Cardiac fibroblast (primary cell): Measurements from ENCODE around the gene KIF1C.
A peak's percentile ranks its signal among the peaks of the same experiment; 100 is the strongest.

ENCODE experiments used
- DNase-seq, 2 donors: peaks; one replicate each; pipeline versions ENCODE4 v3.0.0 to v3.0.0-alpha.2; 2010; ENCODE audit warnings: low read depth in 2 of 2
- H3K4me3 ChIP-seq, 2 donors: replicated peaks in 1 of 2; 1 replicate in 1 of 2; 2 replicates in 1 of 2; pipeline ENCODE4 v1.5.1; 2011; ENCODE audit warnings: low read depth in 2 of 2, low read length in 2 of 2, mild to moderate bottlenecking in 2 of 2, moderate library complexity in 1 of 2
- TF ChIP-seq, protein P1 (sequence below): IDR thresholded peaks from one replicate; pipeline ENCODE4 v1.5.1; 2011; ENCODE audit warnings: low read depth, mild to moderate bottlenecking, low read length, inconsistent platforms

The KIF1C gene

DNA sequence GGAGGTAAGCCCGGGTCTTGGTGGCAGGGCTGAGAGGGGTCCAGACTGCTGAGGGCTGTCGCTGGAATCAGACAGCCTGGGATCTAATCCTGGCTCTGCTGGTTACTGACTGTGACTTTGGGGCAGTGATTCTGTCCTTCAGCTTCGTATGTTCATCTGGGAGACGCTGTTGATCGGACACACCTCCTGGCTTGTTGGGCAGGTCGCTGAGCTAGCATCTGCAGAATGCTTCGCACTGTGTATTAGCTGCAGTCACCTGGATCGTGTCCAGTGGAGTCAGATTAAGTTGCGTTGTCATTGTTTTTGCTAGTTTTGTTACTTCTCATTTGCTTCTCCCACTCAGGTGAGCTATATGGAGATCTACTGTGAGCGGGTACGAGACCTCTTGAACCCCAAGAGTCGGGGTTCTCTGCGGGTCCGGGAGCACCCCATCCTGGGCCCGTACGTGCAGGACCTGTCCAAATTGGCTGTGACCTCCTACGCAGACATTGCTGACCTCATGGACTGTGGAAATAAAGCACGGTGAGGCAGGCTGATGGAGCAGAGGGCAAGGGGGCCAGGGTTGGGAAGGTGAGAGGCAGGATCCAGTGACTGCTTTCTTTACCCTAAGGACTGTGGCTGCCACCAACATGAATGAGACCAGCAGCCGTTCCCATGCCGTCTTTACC, 4.5 kb downstream of the KIF1C start:
- TF ChIP-seq, protein P1, sequence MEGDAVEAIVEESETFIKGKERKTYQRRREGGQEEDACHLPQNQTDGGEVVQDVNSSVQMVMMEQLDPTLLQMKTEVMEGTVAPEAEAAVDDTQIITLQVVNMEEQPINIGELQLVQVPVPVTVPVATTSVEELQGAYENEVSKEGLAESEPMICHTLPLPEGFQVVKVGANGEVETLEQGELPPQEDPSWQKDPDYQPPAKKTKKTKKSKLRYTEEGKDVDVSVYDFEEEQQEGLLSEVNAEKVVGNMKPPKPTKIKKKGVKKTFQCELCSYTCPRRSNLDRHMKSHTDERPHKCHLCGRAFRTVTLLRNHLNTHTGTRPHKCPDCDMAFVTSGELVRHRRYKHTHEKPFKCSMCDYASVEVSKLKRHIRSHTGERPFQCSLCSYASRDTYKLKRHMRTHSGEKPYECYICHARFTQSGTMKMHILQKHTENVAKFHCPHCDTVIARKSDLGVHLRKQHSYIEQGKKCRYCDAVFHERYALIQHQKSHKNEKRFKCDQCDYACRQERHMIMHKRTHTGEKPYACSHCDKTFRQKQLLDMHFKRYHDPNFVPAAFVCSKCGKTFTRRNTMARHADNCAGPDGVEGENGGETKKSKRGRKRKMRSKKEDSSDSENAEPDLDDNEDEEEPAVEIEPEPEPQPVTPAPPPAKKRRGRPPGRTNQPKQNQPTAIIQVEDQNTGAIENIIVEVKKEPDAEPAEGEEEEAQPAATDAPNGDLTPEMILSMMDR, result no peak
- no peak overlapping the region for H3K4me3 ChIP-seq
- DNase-seq, result no peak

DNA sequence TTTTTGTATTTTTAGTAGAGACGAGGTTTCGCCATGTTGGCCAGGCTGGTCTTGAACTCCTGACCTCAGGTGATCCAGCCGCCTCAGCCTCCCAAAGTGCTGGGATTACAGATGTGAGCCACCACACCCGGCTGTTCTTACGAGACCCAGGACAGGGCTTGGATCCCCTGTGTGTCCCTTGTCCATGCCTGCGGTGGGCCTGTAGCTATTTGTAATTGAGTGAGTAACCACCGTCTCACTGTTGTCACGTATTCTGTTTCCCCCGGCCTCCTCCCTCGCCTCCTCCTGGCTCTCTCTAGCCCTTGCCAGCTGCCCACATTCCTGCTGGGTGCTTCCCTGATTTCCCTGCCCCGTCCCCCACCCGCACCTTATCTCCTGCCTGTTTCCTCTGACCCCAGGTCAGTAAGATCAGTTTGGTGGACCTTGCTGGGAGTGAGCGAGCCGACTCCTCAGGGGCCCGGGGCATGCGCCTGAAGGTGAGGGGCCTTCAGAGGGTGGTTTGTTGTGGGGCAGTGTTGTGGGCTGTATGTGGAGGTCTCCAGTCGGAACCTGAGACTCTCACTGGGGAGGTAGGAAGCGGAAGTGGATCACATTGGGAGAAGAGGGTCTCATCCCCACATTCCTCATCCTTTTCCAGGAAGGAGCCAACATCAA, 5.6 kb downstream of the KIF1C start:
- no peak for DNase-seq
- TF ChIP-seq, protein P1, result no peak
- H3K4me3 ChIP-seq, result no peak overlapping the region

DNA sequence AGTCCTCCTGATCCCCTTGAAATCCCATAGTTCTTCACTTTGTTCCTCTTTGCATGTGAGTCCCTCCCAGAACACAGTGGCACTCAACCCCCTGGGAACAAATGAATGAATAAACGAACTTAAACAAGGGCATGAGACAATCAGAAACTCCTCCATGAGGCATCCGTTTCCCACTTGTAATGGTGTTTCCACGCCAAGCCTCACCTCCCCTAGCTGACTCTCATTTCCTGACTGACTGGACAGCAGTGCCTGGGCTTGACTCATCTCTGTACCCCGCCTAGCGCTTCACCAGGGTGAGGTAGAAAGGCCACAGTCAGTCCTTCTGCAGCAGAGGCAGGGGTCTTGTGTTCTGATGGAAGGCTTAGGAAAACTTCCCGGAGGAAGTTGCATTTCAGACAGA, 14.2 kb downstream of the KIF1C start:
- TF ChIP-seq, protein P1, result no peak
- no peak overlapping the region for H3K4me3 ChIP-seq
- DNase-seq, result peak; percentile 64 to 87

DNA sequence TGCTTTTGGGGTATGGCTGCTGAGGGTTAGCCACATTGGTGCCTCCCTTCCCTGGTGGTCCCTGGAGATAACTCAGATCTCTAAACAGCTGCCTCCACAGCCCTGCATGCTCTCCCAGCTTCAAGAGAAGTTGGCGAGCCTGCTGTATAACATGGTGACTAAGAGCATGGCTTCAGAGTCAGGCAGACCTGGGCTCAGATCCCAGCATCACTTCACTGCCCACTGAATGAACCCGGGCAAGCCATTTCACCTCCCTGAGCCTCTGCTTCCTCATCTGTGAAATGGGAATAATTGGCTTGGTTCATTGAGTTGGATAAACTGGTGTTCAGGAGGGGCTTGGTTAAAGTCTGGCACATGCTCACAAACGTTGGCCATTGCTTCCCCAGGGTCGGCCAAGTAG, 16.6 kb downstream of the KIF1C start:
- TF ChIP-seq, protein P1, result no peak
- DNase-seq, result no peak
- H3K4me3 ChIP-seq, result no peak overlapping the region

DNA sequence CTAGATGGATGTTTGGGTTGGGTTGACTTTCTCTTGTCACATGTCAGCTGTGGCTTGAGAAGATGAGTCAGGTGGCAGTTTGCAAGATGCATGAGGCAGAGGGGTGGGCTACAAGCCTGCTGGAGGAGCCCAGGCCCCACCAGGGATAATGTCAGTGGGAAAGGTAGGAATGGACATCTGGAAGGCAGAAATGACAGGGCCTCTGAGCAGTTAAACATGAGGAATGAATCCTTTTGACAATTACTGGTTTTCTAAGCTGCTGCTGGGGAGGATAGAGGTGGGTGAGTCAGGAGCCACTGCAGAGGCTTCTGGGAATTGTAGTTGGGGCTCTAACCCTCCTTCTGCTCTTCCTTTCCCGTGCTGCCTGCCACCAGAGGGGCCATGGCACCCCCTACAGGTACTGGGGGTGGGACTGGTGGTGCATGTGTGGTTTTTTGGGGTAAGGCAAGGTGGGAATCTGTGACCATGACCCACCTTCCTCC, 21.8 kb downstream of the KIF1C start:
- TF ChIP-seq, protein P1, result no peak
- peak in 1 of 2 donors; percentile 25 for DNase-seq
- no peak overlapping the region for H3K4me3 ChIP-seq

DNA sequence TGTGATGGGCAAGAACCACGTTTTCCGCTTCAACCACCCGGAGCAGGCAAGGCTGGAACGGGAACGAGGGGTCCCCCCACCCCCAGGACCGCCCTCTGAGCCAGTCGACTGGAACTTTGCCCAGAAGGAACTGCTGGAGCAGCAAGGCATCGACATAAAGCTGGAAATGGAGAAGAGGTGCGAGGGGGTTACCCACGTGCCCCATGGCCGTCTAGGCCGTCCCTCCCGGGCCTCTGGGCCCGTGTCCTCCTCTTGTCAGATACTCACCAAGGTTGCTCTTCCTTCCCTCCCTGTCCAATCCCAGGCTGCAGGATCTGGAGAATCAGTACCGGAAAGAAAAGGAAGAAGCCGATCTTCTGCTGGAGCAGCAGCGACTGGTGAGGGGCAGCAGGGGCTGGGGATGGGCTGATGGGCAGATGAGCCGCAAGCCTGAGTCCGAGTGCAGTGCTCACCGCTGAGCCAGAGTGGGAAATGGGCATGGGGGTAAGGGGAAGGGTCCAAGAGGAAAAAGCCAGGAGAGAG, 22.8 kb downstream of the KIF1C start:
- H3K4me3 ChIP-seq, result no peak overlapping the region
- DNase-seq, result no peak
- TF ChIP-seq, protein P1, result no peak
